NCI-H1694 treated with DMSO at 0.1 percent for 48 hours (cell line): ENCODE results near the gene LHPP.
"Not testable (repeated sequence)": the region's sequence is repeated elsewhere in the genome, so short reads cannot be mapped to it uniquely, and the experiment has no call there.

ENCODE experiments used
- DNase-seq: peaks from one replicate; lab custom pipeline; 2025; lab: John Stamatoyannopoulos, UW

LHPP gene

GRCh38 chr10:124573726-124574455 lies 112.3 kb downstream of the LHPP start:
- DNase-seq: peak; percentile 18

DNA sequence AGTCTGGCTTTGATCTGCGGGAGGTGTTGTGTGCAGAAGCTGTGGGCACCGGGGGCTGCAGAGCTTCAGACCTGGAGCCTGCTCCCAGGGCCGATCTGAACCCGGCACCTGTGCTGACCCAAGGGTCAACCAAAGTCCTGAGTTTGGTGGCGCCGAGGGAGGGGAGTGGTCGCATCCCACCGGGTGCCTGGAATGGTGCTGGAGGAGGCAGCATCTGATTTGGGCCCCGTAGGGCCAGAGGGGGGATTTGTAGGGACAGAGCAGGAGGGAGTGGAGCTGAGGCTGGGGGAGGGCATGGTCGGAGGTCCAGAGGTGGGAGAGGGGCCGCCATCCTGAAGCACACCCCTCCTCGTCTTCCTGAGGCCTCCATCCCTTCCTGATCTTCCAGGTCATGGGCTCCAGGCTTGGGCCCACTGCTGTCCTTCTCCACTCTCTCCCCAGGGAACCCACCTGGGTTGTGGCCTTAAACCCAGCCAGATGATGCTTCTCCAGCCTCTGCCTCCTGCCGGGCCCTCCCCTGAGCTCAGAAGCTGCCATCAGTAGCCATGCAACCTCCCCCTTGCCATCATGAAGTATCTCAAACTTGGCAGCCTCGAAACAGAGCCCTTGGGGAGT lies 112.9 kb downstream of the LHPP start:
- DNase-seq: no peak

GRCh38 chr10:124575107-124576035 lies 113.7 kb downstream of the LHPP start:
- no peak for DNase-seq

GRCh38 chr10:124576526-124577420 lies 115.2 kb downstream of the LHPP start:
- no peak for DNase-seq

DNA sequence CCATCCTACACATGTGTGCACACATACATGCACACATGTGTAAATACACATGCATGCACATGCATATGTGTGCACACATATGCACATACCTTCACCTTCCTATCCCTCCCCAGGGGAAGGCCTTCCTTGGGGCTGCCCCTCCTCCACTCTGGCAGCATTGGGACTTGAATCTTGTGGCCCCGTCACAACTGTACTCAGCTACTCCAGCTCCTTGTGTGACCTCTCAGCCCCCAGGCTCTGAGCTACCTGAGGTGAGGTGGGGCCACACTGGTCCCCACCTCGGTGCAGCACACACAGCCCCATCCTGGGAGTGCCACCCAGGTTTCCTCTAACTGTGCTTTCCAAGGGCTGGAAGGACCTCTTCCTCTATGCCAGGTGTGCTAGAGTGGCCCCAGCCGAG lies 116.0 kb downstream of the LHPP start:
- DNase-seq: no peak

- DNase-seq: no peak
Measured at GRCh38 chr10:124578231-124579010, 116.8 kb downstream of the LHPP start.

- DNase-seq: no peak
Measured at GRCh38 chr10:124579011-124579399, 117.4 kb downstream of the LHPP start.

DNA sequence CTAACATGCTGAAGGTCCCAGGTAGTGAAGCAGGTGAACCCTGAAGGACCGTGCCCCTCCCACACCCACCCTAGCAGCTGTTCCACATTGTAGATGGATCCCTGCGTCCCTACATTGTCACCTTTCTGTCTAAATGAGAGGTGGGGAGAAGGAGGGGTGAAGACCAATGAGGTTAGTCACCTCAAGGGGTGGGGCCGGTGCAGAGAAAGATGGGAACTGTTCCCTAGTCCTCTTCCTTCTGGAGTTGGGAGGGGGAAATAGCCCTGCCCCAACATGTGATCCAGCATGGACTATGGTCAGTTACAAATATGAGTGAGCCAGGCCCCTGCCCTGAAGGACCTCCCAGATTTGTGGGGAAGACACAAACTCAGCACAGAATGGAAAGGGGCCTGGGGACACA lies 124.5 kb downstream of the LHPP start:
- no peak for DNase-seq

DNA sequence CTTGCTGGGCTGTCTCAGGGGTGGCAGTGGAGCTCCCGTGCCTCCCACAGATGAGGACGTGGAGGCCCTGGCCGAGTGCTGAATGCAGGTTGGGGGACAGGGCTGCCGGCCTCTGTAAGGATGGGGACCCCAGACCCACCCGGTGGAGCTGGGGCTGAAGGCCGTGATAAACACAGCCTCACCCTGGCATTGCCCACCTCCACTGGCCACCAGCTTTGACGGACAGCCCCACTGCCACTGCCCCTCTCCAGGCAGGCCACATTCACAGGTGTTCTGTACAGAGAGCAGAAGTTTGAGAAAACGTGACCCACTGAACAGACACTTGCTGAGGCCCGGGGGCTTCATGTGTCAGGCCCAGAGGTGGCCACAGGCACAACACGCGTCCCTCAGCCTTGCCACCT lies 126.2 kb downstream of the LHPP start:
- no peak for DNase-seq

- DNase-seq: not testable (repeated sequence)
Measured at GRCh38 chr10:124588341-124588735, 126.7 kb downstream of the LHPP start.

DNA sequence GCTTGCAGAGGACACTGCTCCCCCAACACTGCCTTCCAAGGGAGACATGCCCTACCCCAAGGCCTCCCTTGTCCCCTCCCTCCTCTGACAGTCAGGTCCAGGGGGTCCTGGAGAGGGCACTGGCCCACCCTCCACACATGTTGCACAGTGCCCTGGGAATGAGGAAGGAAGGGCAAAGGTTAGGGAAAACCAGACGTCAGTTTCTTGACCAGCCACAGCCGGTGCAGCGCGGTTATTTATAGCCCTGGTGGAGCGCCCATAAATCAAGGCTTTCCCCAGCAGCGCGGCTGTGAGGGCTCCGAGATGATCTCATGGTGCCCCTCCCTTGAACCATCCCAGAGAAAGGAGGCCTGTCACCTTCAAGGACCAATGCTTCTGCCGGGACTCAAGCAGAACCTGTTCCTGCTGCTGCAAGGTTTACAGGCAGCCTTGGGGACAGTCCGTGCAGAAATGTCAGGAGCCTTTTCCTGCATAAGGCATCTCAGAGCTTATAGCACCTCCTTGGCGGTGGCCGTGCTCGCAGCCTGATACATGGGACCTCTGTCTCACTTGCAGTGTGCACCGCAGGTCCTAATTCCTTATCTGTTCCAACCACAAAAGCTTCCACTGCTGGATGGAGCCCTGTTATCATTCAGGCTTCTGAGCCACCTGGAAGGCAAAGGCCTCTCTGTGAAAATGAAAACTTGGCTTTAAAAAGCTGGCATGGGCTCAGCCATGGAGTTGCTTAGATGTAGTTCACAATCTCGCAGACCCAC lies 127.3 kb downstream of the LHPP start:
- DNase-seq: no peak

GRCh38 chr10:124589491-124590041 lies 127.9 kb downstream of the LHPP start:
- no peak for DNase-seq

- DNase-seq: no peak
Measured at GRCh38 chr10:124590216-124591122, 128.8 kb downstream of the LHPP start.

- DNase-seq: no peak
Measured at GRCh38 chr10:124591123-124591495, 129.5 kb downstream of the LHPP start.

GRCh38 chr10:124592101-124592500 lies 130.5 kb downstream of the LHPP start:
- DNase-seq: no peak

DNA sequence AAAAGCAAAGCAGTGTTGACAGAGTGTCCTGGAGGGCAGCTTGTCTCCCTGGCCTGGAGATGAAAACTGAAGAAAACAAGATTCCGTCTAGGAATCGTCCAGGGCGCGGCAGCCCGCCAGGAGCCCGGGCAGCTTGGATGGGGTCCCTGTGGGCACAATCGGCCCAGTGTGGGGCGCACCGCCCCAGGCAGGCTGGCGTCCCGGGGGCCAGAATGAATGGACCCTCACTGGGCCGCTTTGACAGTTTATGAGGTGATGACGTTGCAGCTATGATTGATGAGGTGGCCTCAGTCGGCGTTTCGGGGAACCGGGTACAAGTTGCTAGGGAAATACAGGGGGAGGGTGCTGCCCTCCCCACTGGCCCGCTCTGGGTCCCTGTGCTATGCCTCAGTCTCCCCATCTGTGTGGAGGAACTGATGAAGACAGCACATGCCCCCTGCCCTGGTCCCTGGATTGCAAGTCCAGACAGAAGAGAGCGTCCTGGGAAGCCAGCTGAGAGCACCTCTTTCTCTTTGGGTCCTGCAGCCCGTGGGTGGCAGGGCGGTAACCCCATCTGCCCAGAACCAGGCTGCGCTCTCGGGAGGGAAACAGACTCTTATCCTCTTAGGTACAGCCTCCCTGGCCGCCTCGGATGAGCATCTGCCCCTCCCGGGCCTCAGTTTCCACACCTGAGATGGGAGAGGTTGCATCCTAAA lies 131.3 kb downstream of the LHPP start:
- DNase-seq: no peak

- no peak for DNase-seq
Measured at GRCh38 chr10:124593431-124593985, 131.9 kb downstream of the LHPP start.

DNA sequence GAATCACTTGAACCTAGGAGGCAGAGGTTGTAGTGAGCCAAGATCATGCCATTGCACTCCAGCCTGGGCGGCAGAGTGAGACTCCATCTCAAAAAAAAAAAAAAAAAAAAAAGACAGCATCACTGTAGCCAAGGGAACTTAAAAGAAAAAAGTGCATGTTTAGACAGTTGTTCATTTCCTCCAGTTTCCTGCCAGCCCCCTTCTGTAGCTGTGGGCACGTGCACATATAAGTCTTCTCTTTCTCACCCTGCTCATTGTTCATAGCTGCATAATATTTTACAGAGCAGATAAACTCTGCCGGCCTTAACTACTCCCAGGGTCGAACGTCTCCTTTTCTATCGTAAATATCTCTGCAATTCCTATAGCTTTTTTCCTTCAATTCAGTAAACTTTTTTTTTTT lies 132.6 kb downstream of the LHPP start:
- no peak for DNase-seq
